ENCODE results near the gene AFMID. TPM values are rescaled to one million over a fixed set of nuclear protein-coding genes. Genes with fewer than 3 reads are reported as not detected.

Gene AFMID
- total RNA-seq, 2 experiments from 2014 or later: 0.42 to 0.60 TPM

GRCh38 chr17:78164748-78165607 is 22.2 kb upstream of the AFMID start:
- no peaks in the 10 kb centered on the region for H3K27me3 ChIP-seq (ENCODE audit: control insufficient read depth in 1 of 2, insufficient read depth in 2 of 2, low read length in 2 of 2)
- no peaks in the 10 kb centered on the region for H3K27me3 Mint-ChIP-seq
- no peak for TF ChIP-seq CTCF (IDR thresholded peaks at IDR 0.05)
- H3K4me3 ChIP-seq (ENCODE audit: low read length): no peak overlapping the region
- DNase-seq (no peak), ATAC-seq (ENCODE audit: poor library complexity) (no peak)
- no peaks in the 10 kb centered on the region for H3K9me3 Mint-ChIP-seq
- ChIA-PET CTCF (no interaction called here), POLR2A (interaction anchor here (0.9 kb wide), 1 partner anchor 17 kb away, joined by 3 read pairs; no protein-coding TSS in a partner anchor)
- no peak overlapping the region for H3K4me3 Mint-ChIP-seq
- no peaks in the 10 kb centered on the region for H3K36me3 Mint-ChIP-seq (ENCODE audit: low read depth)
- no peaks in the 10 kb centered on the region for H3K36me3 ChIP-seq (ENCODE audit: insufficient read depth, low read length)
- no peak overlapping the region for H3K27ac ChIP-seq (ENCODE audit: low read depth in 1 of 2, low read length in 2 of 2)
- H3K4me1 Mint-ChIP-seq (ENCODE audit: low read depth): peaks cover 7% of the 10 kb centered on the region
- peaks cover 19% of the 10 kb centered on the region for H3K4me1 ChIP-seq (ENCODE audit: insufficient read depth, low read length)
- intact Hi-C loops (cut with DNase I, micrococcal nuclease): loop anchor here in 1 of 2 experiments (5.0 kb wide), 1 partner anchor 33 kb away; the partner anchor contains the start of gene TMC8
- no peaks in the 10 kb centered on the region for H3K9me3 ChIP-seq (ENCODE audit: control insufficient read depth in 1 of 2, insufficient read depth in 1 of 2, low read length in 2 of 2)
- no peak overlapping the region for H3K27ac Mint-ChIP-seq

DNA sequence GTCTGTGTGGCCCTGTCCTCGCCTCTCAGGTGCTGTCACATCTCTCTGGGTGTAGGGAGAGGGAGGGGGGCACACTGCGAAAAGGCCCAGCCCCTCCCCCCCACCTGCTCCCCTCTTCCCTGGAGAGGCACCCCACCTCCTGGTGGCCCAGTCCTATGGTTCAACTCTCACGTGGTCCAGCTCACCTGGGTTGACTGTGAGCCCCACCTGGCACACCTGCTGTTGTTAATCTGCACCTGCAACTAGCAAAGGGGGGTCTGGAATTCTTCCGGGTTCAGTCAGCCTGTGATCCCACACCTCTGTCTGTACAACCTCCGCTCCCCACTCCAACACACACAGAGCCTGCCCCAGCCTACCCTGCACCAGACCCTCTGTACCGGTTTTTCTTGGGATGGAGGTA is 20.7 kb upstream of the AFMID start:
- H3K36me3 ChIP-seq (ENCODE audit: insufficient read depth, low read length): peaks cover 5% of the 10 kb centered on the region
- POLR2A ChIA-PET: no interaction called here
- ATAC-seq (ENCODE audit: poor library complexity): no peak
- Mint-ChIP-seq H3K4me3 (no peak overlapping the region), H3K9me3 (no peaks in the 10 kb centered on the region), H3K27me3 (no peaks in the 10 kb centered on the region), H3K36me3 (ENCODE audit: low read depth) (no peaks in the 10 kb centered on the region), H3K27ac (no peak overlapping the region), H3K4me1 (ENCODE audit: low read depth) (peaks cover 17% of the 10 kb centered on the region)
- intact Hi-C loops (cut with DNase I, micrococcal nuclease): loop anchor here in 1 of 2 experiments (5.0 kb wide), 1 partner anchor 34 kb away; the partner anchor contains the start of gene TMC8
- DNase-seq: no peak
- no peak overlapping the region for H3K27ac ChIP-seq (ENCODE audit: low read depth in 1 of 2, low read length in 2 of 2)
- no peaks in the 10 kb centered on the region for H3K9me3 ChIP-seq (ENCODE audit: control insufficient read depth in 1 of 2, insufficient read depth in 1 of 2, low read length in 2 of 2)
- no peak for TF ChIP-seq CTCF (IDR thresholded peaks at IDR 0.05)
- H3K4me3 ChIP-seq (ENCODE audit: low read length): no peak overlapping the region
- peaks cover 33% of the 10 kb centered on the region for H3K4me1 ChIP-seq (ENCODE audit: insufficient read depth, low read length)
- no peaks in the 10 kb centered on the region for H3K27me3 ChIP-seq (ENCODE audit: control insufficient read depth in 1 of 2, insufficient read depth in 2 of 2, low read length in 2 of 2)
- CTCF ChIA-PET: interaction anchor here (1.3 kb wide), 1 partner anchor 10 kb away, joined by 5 read pairs; no protein-coding TSS in a partner anchor

GRCh38 chr17:78168242-78168902 is 18.8 kb upstream of the AFMID start, which contains the start of gene SYNGR2:
Gene SYNGR2, plus strand, starts transcription at chr17:78168581. Its CDS starts 36 bp downstream, at chr17:78168617.
- no peaks in the 10 kb centered on the region for H3K9me3 ChIP-seq (ENCODE audit: control insufficient read depth in 1 of 2, insufficient read depth in 1 of 2, low read length in 2 of 2)
- Mint-ChIP-seq H3K4me3 (peak within 1 kb of the TSS; percentile 79), H3K9me3 (no peaks in the 10 kb centered on the region), H3K36me3 (ENCODE audit: low read depth) (peaks cover 17% of the 10 kb centered on the region), H3K4me1 (ENCODE audit: low read depth) (peaks cover 36% of the 10 kb centered on the region), H3K27ac (peak within 1 kb of the TSS; percentile 71), H3K27me3 (no peaks in the 10 kb centered on the region)
- POLR2A ChIA-PET: no interaction called here
- H3K27me3 ChIP-seq (ENCODE audit: control insufficient read depth in 1 of 2, insufficient read depth in 2 of 2, low read length in 2 of 2): no peaks in the 10 kb centered on the region
- peak; percentile 89 for ATAC-seq (ENCODE audit: poor library complexity)
- TF ChIP-seq CTCF (IDR thresholded peaks at IDR 0.05): no peak
- peaks cover 22% of the 10 kb centered on the region for H3K36me3 ChIP-seq (ENCODE audit: insufficient read depth, low read length)
- peaks cover 52% of the 10 kb centered on the region for H3K4me1 ChIP-seq (ENCODE audit: insufficient read depth, low read length)
- H3K4me3 ChIP-seq (ENCODE audit: low read length): peak within 1 kb of the TSS; percentile 72
- CTCF ChIA-PET: interaction anchor here (0.7 kb wide), 1 partner anchor 83 kb away, joined by 5 read pairs; no protein-coding TSS in a partner anchor
- intact Hi-C loops (cut with DNase I, micrococcal nuclease): loop anchor here (1.0 to 5.0 kb wide), 4 partner anchors 28 to 46 kb away; partner anchors contain the start of genes BIRC5 (in 1 of the 2) and TMC8 (in 1 of the 2)
- peak within 1 kb of the TSS; percentile 71 to 74 for H3K27ac ChIP-seq (ENCODE audit: low read depth in 1 of 2, low read length in 2 of 2)
- peak; percentile 76 to 94 (median 88) for DNase-seq

All from CD4-positive, alpha-beta T cell (primary cell).